ENCODE results near the gene CLDN2. TPM values are rescaled to one million over a fixed set of nuclear protein-coding genes. Genes with fewer than 3 reads are reported as not detected.

The CLDN2 gene
- polyA plus RNA-seq, 1 of the 3 experiments (the other 2 are of a cell fraction) = 0.36 TPM

GRCh38 chrX:106955004-106955772, 35.0 kb downstream of the CLDN2 start:
- no peak overlapping the region for H2AFZ ChIP-seq (ENCODE audit: low read depth)
- peaks cover 3 to 4% of the 10 kb centered on the region in 2 experiments; a peak in 2 of 4 replicates for H3K4me1 ChIP-seq (ENCODE audit: control insufficient read depth in 1 of 2, insufficient read depth in 2 of 2, low read depth in 1 of 2, low read length in 1 of 2)
- CTCF ChIA-PET = no interaction called here
- no peaks in the 10 kb centered on the region for H3K9me3 ChIP-seq
- H3K9me2 ChIP-seq = no peaks in the 10 kb centered on the region
- WGBS (ENCODE audit: low lambda C conversion rate) = 15% methylated on average over 1 of the region's 1 CpG
- H3K36me3 ChIP-seq (replicated peaks in 1 of 2; ENCODE audit: control insufficient read depth in 1 of 2, insufficient read depth in 2 of 2, low read length in 1 of 2) = no peaks in the 10 kb centered on the region
- 0 out of 2 replicates have a peak, but pooled peaks cover 3% of the 10 kb centered on the region for H3K27me3 ChIP-seq (ENCODE audit: insufficient read depth)
- peak; percentile 4 for DNase-seq
- peaks cover 6% of the 10 kb centered on the region for H3F3A ChIP-seq (replicated peaks; ENCODE audit: insufficient read depth)
- no peak overlapping the region for H3K4me3 ChIP-seq (ENCODE audit: low read depth in 2 of 2, low read length in 1 of 2)
- H3K4me2 ChIP-seq = peak overlapping the region; percentile 61; the same call in 1 of the 2 replicates
- H3K27ac ChIP-seq (ENCODE audit: low read depth in 2 of 2, low read length in 1 of 2) = peak overlapping the region; percentile 25 to 75; a peak in 3 of 4 replicates
- no peaks in the 10 kb centered on the region for H3K79me2 ChIP-seq (ENCODE audit: insufficient read depth)
- POLR2A ChIA-PET = no interaction called here
- H3K9ac ChIP-seq = 0 out of 2 replicates have a peak overlapping the region, but pooled peaks have one; percentile 5
- no peaks in the 10 kb centered on the region for H4K20me1 ChIP-seq (ENCODE audit: insufficient read depth)
- TF ChIP-seq MXI1 (IDR thresholded peaks at IDR 0.05; ENCODE audit: low read depth, low read length) = no peak
- no peak for TF ChIP-seq MEF2A (IDR thresholded peaks at IDR 0.05; ENCODE audit: borderline replicate concordance, low read depth)
- TF ChIP-seq REST (IDR thresholded peaks at IDR 0.05; ENCODE audit: low read depth, low read length) = no peak
- TF ChIP-seq RAD21 (IDR thresholded peaks at IDR 0.05; ENCODE audit: low read length) = no peak
- TF ChIP-seq YY1 (IDR thresholded peaks at IDR 0.05; ENCODE audit: low read depth) = no peak
- no peak for TF ChIP-seq USF2 (IDR thresholded peaks at IDR 0.05; ENCODE audit: borderline replicate concordance, low read depth, low read length)
- no peak for TF ChIP-seq GATA2 (CRISPR knock-in tag; IDR thresholded peaks at IDR 0.05)
- no peak for TF ChIP-seq EP300 (IDR thresholded peaks at IDR 0.05; ENCODE audit: borderline replicate concordance in 1 of 2, low read depth in 1 of 2, low read length in 1 of 2)
- peak; percentile 22; the same call in 1 of the 2 replicates for TF ChIP-seq JUND (IDR thresholded peaks at IDR 0.05)
- TF ChIP-seq GABPA (IDR thresholded peaks at IDR 0.05; ENCODE audit: low read depth) = no peak
- no peak for TF ChIP-seq POLR2AphosphoS5 (IDR thresholded peaks at IDR 0.05; ENCODE audit: low read depth, low read length)
- TF ChIP-seq SIN3A (IDR thresholded peaks at IDR 0.05; ENCODE audit: borderline replicate concordance, low read depth, low read length) = no peak
- no peak for TF ChIP-seq RFX5 (IDR thresholded peaks at IDR 0.05; ENCODE audit: low read length)
- TF ChIP-seq RCOR1 (IDR thresholded peaks at IDR 0.05; ENCODE audit: low read length) = no peak
- TF ChIP-seq CHD2 (IDR thresholded peaks at IDR 0.05; ENCODE audit: low read length, partially characterized antibody) = no peak
- no peak for TF ChIP-seq FOXM1 (IDR thresholded peaks at IDR 0.05; ENCODE audit: low read depth)
- TF ChIP-seq RXRA (IDR thresholded peaks at IDR 0.05; ENCODE audit: borderline replicate concordance, low read depth) = no peak
- TF ChIP-seq PBX3 (IDR thresholded peaks at IDR 0.05) = peak; percentile 48; the same call in 1 of the 2 replicates
- TF ChIP-seq FOSL2 (IDR thresholded peaks at IDR 0.05; ENCODE audit: borderline replicate concordance, low read depth) = peak; percentile 15; the same call in 1 of the 2 replicates
- TF ChIP-seq IRF3 (IDR thresholded peaks at IDR 0.05; ENCODE audit: low read depth, low read length) = no peak
- TF ChIP-seq CTCF (IDR thresholded peaks at IDR 0.05) = no peak
- TF ChIP-seq TCF12 (IDR thresholded peaks at IDR 0.05) = peak; percentile 34
- no peak for TF ChIP-seq SMC3 (IDR thresholded peaks at IDR 0.05; ENCODE audit: low read depth, low read length)
- no peak; the same call in 1 of the 2 replicates for TF ChIP-seq NFIC (IDR thresholded peaks at IDR 0.05; ENCODE audit: borderline replicate concordance)
- TF ChIP-seq TEAD4 (IDR thresholded peaks at IDR 0.05; ENCODE audit: borderline replicate concordance, insufficient read depth) = no peak
- no peak for TF ChIP-seq NRF1 (IDR thresholded peaks at IDR 0.05; ENCODE audit: low read depth, low read length)

Measured in SK-N-SH (cell line).